ENCODE data around the gene PAPLN.

DNA sequence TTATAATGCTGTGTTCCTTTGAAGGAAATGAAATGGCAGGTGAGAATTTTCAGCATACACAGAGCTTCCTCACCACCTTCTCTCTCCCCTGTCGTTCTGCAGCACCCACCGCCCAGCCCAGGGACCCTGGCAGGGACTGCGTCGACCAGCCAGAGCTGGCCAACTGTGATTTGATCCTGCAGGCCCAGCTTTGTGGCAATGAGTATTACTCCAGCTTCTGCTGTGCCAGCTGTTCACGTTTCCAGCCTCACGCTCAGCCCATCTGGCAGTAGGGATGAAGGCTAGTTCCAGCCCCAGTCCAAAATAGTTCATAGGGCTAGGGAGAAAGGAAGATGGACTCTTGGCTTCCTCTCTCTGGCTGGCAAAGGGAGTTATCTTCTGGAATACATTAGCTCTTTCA is 35.1 kb downstream of the PAPLN start:
- no peak for TF ChIP-seq POLR2AphosphoS5 (IDR thresholded peaks at IDR 0.05; ENCODE audit: low read depth, low read length)
- no peak for TF ChIP-seq POLR2A (IDR thresholded peaks at IDR 0.05; ENCODE audit: low read depth, low read length)

All from GM12892 (cell line).